RWPE1 (cell line): ENCODE results near the gene BICRA.
"Not testable (repeated sequence)": the region's sequence is repeated elsewhere in the genome, so short reads cannot be mapped to it uniquely, and the experiment has no call there.

Source experiments
- CTCF ChIA-PET: fragments of 350-600 bp; sonication (Branson Sonifier 250); formaldehyde crosslinking; extraction: SDS; loops from one replicate; lab custom pipeline; 2021; lab: Yijun Ruan, JAX
- POLR2A ChIA-PET: fragments of 400-600 bp; formaldehyde crosslinking; extraction: SDS; loops from one replicate; lab custom pipeline; 2020; ENCODE audit warnings: antibody characterized with exemption; ENCODE audit not compliant: low non-redundant PET; lab: Yijun Ruan, JAX
- DNase-seq: peaks from one replicate; pipeline ENCODE4 v3.0.0; 2012; ENCODE audit warnings: low spot score
- H3K27ac ChIP-seq: fragments of 450-650 bp; 2 replicates; pipeline ENCODE4 v1.5.1; 2017
- CTCF ChIP-seq: fragments of 450-650 bp; conservative IDR thresholded peaks from 2 replicates; pipeline ENCODE4 v1.5.1; 2017; ENCODE audit warnings: low read depth, mild to moderate bottlenecking

Gene BICRA

DNA sequence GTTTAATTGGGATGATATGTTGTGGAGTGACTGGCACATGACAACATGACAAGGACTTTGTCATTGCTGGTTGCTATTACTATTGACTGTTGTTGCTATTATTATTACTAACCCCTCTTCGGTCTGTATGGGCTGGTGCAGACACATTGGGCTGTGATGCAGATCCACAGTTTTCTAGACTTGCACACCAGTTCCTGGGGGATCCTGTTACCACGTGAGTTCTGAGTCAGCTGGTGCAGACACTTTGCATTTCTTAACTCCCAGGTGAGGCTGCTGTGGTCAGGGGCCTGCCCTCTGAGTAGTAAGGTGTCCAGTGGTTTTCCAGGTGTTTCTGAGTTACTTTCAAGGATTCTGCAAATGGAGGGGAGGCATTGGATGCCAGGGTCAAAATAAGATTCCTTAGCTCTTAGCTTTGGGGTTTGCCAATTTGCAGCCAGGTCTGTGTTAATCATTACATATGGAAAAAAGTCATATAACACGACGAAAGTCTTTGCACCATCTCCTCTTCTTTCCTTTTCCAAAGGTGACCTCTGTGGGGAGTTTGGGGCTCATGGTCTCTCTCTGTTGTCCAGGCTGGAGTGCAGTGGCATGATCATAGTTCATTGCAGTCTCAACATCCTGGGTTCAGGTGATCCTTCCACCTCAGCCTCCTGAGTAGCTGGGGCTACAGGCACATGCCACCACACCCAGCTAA, 19.3 kb downstream of the BICRA start:
- no peak for TF ChIP-seq CTCF
- POLR2A ChIA-PET = no interaction called here
- H3K27ac ChIP-seq = peak overlapping the region; percentile 17; the same call in 1 of the 2 replicates
- CTCF ChIA-PET = interaction anchor here (0.6 kb wide), 2 partner anchors 33 to 82 kb away, joined by 3 read pairs; no protein-coding TSS in a partner anchor
- no peak for DNase-seq

DNA sequence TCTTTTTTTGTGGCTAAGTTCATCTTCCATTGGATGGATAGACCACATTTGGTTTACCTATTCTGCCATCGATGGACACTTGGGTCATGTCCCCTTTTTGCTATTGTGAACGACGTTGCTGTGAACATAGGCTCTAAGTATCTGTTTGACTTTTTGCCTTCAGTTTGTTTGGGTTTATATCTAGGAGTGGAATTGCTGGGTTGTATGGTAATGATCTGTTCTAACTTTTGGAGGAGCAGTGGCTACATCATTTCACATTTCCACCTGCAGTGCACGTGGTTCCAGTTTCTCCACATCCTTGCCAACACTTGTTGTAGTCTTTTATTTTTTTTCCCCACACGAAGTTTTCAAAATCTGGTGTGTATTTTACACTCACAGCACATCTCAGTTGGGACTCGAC, 21.7 kb downstream of the BICRA start:
- ChIA-PET POLR2A (interaction anchor here (0.6 kb wide), 1 partner anchor 31 kb away, joined by 4 read pairs; no protein-coding TSS in a partner anchor), CTCF (no interaction called here)
- no peak overlapping the region for H3K27ac ChIP-seq
- TF ChIP-seq CTCF = no peak
- DNase-seq = no peak

- ChIA-PET CTCF (interaction anchor here (0.8 kb wide), 1 partner anchor 597 kb away, joined by 4 read pairs; no protein-coding TSS in a partner anchor), POLR2A (no interaction called here)
- H3K27ac ChIP-seq = peak overlapping the region; percentile 58
- no peak for DNase-seq
- no peak for TF ChIP-seq CTCF
Observed at GRCh38 chr19:47631681-47632446, 22.9 kb downstream of the BICRA start.

DNA sequence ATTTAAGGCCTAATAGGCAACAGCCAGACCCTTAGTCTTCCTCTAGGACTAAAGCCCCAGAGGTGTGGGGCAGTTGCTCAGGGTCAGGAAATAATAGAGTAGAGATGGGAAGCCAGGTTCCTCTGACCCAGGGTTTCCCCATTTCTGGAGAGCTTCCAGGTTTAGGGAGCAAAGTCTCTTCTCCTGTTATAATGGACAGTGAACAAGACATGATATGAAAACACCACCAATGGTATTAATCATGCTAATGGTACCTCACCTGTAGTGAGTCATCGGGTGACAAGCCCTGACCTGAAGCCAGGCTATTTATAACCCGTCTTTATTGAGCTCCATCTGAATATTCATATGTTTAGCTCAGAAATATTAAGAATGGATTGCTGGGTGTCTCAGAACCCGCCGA, 24.6 kb downstream of the BICRA start:
- POLR2A ChIA-PET = interaction anchor here (0.5 kb wide), 1 partner anchor 32 kb away, joined by 4 read pairs; no protein-coding TSS in a partner anchor
- CTCF ChIA-PET = interaction anchor here (0.7 to 1.0 kb wide), 3 partner anchors 63 to 118 kb away, joined by 3 to 4 read pairs (median 3); partner anchors contain the start of gene NAPA
- H3K27ac ChIP-seq = peak overlapping the region; percentile 58
- peak; percentile 86 for DNase-seq
- no peak for TF ChIP-seq CTCF

DNA sequence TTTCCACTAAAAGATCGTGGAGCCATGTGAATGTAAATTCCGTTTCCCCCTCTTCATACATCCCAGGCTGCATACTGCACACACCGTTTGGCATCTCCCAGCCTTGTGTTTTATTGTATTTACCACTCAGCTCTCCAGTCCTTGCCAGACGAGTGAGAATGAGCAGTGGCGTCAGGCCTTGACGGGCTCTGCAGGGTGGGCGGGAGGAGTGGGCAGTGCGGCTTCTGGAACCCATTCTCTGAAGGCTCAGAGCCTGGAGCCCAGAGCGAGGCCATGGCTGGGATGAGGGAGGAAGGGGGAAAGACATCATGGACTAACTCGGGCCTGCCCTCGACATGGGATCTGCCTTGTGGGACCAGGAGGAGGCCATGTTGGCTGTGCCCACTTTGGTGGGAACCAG, 25.1 kb downstream of the BICRA start:
- H3K27ac ChIP-seq = peak overlapping the region; percentile 51
- ChIA-PET POLR2A (no interaction called here), CTCF (interaction anchor here (0.9 to 1.0 kb wide), 2 partner anchors 64 to 119 kb away, joined by 3 read pairs; partner anchors contain the start of gene NAPA)
- DNase-seq = no peak
- no peak for TF ChIP-seq CTCF

- H3K27ac ChIP-seq = peak overlapping the region; percentile 51; the same call in 1 of the 2 replicates
- CTCF ChIA-PET = interaction anchor here (0.6 to 0.9 kb wide), 4 partner anchors 21 to 209 kb away, joined by 3 to 5 read pairs (median 4); partner anchors contain the start of gene NAPA
- DNase-seq, POLR2A ChIA-PET: not testable (repeated sequence)
Observed at GRCh38 chr19:47635152-47635754, 26.3 kb downstream of the BICRA start.
